Measurements from ENCODE around the gene MRPS31.

- TF ChIP-seq SMAD5 (IDR thresholded peaks at IDR 0.05; ENCODE audit: low read depth) (no peak), ZBTB40 (IDR thresholded peaks at IDR 0.05; ENCODE audit: borderline replicate concordance) (no peak), PRDM15 (CRISPR knock-in tag; IDR thresholded peaks at IDR 0.05) (no peak), RAD21 (IDR thresholded peaks at IDR 0.05; ENCODE audit: insufficient read depth, low read depth, low read length) (no peak)
Measured at GRCh38 chr13:40803316-40803715, 32.3 kb upstream of the MRPS31 start.
